Medulla oblongata (tissue), 1 donor: ENCODE data around the gene VSIR.

Experiments used
- DNase-seq: peaks from one replicate; pipeline ENCODE4 v3.0.0-alpha.2; 2015; ENCODE audit errors: extremely low spot score

The VSIR gene

DNA sequence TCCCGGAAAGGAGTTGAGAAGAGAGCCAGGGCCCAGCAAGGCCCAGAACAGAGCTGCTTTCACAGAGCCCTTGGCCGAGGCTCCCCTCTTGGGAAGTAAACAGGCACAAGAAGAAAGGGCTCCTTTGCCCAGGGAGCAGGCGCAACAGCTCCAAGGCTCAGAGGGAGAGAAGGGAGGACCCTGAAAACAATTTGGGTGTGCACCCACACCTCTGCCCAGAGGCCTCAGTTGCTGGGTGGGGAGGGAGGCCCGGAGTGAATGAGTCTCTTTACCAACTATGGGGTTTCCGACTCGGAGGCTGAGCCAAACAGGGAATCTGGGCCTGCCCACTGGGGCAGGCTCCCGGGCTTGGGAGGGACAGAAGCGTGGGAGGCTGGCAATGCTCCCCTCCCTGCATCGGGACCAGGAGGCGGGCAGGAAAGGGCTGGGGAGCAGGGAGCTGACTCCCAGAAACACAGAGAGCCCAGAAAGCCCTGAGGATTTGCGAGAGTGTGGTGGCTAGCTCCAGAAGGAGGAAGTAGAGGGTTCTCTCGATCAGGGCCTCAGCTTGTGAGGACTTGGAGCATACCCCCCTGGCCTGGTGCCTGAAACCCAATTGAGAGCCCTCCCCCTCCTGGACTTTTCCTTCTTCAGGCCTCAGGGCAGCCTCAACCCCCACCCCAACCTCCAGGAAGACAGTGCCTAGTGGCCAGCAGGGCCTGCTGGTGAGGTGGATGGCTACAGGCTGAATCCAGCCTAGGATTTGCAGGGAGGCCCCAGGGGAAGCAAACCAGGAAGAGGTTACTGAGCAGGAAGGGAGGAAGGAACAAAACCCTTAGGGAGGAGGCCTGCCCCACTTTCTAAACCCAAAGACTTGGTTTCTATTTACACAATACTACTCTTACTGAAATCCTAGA lies 59.9 kb downstream of the VSIR start:
- DNase-seq: peak; percentile 96

DNA sequence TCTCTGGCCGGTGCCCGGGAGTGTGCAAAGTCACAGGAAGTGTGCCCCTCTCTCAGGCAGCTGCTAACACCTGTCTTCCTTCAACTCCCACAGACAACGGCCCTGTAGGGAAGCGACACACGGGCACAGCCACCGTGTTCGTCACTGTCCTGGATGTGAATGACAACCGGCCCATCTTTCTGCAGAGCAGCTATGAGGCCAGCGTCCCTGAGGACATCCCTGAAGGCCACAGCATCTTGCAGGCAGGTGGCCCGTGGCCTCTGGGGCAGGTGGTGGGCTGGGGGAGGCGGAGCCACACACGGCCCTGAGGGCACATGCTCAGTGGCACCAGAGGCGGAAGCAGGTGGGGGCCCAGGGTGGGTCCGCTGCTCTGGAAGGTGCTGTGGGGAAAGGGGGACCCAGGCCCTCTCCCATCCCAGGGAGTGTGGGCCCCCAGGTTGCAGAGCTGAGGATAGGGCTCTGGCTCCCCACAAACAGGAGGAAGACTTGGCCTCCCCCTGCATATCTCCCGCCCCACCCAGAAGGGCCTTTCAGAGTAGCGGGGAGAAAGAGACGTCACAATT lies 60.7 kb downstream of the VSIR start:
- DNase-seq: no peak

DNA sequence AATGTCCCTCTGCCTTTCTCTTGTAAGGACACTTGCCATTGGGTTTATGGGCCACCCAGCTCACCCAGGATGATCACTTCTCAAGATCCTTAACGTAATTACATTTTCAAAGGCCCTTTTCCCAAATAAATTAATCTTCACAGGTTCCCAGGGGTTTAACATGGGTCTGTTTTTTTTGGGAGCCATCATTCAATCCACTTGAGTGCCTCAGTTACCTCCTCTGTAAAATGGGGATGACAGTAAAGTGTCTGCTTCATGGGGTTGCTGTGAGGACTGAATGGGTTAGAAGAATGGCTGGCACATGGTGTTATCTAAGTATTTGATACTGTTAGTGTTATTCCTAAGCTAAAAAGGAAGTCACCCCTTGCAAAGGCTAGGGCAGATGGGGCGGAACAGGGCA lies 61.1 kb downstream of the VSIR start:
- no peak for DNase-seq

DNA sequence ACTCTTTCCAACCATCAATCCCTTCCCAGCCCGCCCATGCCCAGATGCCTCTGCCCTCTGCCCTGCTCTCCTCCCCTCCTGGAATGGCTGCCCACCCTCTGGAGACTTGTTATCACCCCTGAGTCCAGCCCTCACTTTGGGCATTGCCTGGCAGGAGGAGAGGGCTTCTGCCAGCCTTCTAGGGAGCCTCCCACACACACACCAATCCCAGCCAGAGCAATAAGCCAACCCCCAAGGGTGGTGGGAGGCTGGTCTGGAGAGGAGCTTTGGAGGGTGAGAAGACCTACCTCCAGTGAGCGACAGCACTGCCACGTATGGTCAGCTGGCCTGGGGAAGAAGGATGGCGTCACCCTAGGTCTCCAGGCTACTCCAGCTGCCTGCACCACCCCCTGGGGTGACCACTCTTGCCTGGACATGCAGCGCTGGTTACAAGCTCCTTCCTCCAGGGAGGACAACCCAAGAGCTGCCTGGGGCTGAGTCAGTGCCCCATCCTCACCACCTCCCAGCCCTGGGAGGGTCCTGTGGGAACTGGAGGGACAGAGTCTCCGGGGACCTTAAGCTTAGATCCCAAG lies 62.2 kb downstream of the VSIR start:
- no peak for DNase-seq

DNA sequence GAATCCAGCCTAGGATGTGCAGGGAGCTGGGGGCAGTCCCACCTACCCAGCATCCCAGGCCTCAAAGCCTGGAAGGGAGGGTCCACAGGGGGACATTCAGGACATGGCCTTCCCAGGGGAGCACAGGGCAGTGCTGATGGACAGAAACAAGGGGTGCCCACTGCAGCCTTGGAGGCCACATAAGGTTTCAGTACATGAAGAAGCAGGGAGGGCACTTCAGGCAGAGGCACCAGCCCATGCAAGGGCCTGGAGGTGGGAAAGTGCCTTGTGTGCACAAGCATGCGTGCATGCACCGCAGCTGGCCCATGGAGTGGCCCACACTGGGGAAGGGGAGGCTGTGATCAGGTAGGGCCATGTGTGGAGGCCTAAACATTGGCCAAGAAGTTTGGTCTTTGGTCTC lies 62.8 kb downstream of the VSIR start:
- no peak for DNase-seq

DNA sequence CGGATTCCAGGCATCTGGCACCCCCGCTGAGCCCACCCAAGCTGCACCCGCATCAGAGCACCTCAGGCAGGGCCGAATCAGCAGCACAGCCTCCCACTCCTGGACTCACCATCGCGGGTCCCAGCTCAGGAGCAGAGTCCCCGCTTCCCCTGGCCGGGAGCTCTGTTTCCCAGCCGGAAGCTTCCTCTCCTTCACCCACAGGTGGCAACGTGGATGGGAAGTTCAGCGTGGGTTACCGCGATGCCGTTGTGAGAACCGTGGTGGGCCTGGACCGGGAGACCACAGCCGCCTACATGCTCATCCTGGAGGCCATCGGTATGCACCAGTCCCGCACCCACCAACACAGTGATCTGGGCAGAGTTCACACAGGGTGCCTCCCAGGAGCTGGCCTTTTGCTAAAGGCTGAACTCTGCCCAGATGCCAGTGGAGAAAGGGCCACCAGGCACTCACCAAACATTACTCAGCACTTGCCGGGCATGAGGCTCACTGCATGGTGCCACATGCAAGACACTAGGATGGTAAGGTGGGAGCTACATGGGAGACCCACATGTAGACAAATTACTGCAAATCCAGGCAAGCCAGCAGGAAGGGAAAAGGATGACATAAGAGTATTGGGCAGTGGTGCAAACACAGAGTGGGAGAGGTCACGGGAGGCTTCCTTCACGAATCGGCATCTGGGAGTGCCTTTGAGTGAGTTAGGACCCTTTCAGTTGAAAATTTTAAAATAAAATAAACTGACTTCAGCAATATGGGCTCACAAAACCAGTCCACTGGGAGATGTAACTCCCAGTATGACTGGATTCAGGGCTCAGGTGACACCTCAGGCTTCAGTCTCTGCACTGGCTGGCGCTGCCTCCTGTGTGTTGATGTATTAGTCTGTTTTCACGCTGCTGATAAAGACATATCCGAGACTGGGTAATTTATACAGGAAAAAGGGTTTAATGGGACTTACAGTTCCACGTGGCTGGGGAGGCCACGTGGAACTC lies 64.1 kb downstream of the VSIR start:
- no peak for DNase-seq

DNA sequence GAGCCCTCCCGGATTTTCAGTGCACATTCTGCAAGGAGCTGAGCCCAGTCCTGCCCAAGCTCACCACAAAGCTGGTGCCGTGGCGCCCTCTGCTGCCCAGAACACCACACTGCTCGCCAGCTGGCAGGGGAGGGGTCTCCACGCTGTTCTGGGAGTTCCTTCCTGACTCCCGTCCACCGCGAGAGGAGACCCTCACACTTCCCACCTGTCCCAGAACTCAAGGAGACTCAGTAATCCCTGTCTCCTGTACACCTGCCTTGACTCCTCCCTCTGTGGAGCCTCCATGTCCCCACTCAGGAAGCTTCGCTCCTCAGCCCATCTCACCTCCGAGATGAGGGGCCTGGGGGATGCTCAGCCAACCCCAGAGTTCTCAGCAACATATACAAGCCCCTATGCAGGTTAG lies 65.0 kb downstream of the VSIR start:
- DNase-seq: peak; percentile 67

DNA sequence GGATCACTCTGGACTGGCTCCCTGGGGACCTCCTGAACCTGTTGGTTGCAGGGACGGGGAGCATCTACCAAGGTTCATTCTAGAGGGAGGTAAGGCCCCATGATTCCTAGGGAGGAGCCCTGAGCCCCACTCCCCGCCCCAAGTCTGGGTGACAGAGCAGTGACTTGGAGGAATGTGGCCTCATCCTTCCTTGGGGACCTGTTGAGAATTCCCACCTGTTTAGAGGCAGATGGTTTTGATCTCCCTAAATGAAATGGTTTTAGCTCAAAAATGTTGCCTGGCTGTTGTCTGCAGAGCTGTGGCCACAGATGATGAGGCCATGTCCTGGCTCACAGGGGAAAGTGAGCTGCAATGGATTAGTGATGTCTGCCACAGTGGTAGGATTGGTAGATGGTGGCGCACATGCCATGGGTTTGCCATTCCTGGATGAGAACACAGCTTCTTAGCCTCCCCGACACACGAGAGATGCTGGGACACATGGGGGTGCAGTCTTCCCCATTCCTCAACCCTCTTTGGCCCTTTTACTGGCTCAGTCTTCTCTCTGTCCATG lies 66.0 kb downstream of the VSIR start:
- DNase-seq: no peak

DNA sequence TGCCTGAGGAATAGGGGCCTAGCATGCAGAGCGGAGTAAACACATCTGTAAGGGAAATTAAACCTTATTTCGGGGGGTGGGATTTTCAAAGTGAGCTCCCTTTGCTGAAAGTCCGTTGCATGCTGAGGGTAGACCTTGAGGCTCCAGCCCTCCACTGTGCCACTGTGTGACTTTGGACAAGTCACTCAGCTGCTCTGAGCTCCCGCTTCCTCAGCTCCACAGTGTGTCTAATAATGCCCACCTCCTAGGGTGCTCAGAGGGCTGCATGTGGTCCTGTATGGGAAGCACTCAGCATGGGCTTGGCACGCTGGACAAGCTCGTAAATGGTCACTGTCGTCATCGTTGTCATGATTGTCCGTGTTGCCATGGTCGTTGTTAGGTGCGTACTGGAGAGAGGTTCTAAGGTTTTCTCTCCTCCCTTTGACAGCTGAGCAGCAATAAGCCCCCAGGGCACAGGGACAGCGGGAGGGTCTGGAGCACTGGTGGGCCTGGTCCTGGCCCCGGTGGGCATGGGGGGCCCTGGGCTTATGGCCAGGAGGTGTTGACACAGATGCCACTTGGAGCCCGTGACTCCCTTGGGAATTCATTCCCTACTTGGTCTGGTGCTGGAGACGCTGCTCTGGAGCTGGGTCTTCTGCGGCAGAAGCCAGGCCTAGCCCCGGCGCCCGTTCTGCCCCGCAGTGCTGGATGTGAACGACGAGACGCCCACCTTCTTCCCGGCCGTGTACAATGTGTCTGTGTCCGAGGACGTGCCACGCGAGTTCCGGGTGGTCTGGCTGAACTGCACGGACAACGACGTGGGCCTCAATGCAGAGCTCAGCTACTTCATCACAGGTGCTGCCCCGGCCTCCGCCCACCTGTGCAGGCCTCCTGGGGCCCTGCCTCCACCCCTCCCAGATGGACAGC lies 66.9 kb downstream of the VSIR start:
- DNase-seq: no peak

DNA sequence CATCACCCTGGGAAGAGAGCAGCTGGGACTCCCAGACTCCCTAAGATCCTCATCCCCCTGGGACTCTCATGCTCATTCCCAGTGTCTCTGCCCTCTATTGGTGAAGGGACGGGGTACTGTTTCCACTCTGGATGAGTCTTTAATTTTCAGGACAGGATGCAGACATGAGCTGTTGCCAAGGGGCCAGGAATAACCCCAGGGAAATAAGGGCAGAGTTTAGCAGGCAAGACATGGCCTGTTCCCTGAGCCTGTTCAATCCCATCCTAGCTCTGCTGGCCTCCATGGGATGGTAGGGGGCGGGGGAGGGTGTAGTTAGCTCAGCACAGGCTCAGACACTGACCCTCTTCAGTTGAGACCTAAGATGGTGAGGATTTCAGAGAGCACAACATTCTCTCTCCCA lies 67.7 kb downstream of the VSIR start:
- DNase-seq: no peak

DNA sequence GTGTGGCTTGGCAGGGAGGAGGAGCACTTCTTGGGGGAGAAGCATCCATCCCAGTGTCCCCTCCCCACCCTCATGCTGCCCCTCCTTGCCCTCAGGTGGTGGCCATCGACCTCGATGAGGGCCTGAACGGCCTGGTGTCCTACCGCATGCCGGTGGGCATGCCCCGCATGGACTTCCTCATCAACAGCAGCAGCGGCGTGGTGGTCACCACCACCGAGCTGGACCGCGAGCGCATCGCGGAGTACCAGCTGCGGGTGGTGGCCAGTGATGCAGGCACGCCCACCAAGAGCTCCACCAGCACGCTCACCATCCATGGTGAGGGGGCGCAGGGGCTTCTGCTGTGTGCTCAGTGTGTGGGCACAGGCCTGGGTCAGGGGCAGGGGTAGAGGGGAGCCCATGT lies 68.5 kb downstream of the VSIR start:
- DNase-seq: no peak

DNA sequence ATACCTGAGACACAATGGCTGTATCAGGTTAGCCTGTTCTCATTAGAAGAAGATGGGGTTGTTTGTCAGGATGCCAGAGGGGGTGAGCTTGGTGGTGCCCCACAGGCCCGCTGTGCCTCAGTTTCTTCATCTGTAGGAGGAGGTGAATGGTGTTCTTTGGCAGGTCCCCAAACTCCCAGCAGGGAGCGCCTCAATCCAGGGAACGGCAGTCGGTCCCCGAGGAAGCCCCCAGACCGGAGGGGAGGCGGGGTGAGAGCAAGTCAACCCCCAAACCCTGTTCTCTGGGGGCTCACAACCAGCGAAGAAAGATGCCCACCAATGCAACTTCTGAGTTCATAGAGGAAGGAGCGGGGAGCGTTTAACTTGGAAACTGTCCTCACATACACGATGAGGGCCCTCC lies 69.7 kb downstream of the VSIR start:
- DNase-seq: no peak

DNA sequence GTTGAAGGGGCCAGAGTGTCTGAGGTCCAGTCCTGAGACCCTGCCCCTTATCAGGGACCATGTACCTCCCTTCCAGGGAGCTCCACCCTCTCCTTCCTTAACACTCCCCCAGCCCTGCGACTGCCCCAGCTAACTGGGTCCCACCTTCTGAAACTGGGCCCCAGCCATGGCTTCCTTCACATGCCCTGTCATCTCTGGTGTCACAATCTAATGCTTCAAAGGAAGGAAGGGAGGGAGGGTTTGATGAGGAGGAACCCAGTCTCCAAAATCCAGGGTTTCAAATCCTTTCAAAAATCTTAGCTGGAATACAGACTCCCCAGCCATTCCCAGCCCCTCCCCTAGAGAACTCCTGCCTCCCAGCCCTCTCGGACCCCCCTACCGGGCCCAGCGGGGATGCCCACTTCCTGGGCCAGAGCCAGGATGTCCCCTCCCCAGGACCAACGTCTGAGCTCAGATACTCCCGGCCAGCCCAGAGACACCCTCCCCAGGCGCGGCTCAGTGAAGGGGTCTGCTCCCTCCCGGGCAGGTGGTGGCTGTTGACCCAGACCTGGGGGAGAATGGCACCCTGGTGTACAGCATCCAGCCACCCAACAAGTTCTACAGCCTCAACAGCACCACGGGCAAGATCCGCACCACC lies 71.7 kb downstream of the VSIR start:
- no peak for DNase-seq

DNA sequence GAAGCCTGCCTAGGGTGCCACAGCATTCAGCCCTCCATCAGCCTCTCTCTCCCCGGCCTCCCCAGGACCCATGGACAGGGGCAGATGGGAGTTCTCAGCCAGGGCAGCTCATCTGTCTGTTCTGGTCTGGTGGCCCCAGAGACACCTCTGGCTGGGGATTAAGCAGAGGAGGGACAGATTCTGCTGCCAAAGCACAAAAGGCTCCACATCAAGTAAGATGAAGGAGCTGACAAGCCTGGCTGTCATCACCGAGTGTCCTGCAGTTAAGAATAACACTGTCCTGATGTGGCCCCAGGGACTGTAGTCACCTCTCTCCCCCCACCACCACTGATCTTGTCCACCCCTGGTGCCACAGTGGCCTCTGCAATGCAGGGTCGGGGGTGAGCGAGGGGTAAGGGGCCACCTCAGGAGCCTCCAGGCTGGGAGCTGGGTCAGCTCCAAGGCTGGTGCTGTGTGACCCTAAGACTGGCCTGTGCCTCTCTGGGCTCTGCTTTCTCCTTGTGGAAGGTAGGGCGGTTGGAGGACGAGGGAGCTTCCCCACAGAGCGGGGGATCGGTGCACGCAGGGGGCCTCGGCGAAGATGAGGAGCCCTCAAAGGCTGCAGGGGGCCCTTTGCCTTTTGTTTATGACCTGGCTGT lies 72.5 kb downstream of the VSIR start:
- DNase-seq: no peak

DNA sequence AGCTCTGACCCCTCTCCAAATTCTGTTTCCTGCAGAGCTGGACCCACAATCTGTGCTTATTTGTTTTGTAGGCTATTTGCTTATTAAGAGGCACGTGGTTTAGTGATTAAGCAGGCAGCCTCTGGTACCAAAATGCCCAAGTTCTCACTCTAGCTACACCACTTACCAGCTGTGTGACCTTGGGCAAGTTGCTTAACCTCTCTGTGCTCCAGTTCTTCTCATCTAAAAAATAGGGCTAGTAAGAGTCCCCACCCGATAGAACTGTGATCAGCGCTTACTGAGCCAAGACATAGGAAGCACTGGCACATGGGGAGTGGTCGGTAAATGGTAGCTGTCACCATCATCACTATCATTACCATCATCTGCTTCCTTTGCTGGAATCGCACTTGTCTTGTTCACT lies 74.6 kb downstream of the VSIR start:
- no peak for DNase-seq

DNA sequence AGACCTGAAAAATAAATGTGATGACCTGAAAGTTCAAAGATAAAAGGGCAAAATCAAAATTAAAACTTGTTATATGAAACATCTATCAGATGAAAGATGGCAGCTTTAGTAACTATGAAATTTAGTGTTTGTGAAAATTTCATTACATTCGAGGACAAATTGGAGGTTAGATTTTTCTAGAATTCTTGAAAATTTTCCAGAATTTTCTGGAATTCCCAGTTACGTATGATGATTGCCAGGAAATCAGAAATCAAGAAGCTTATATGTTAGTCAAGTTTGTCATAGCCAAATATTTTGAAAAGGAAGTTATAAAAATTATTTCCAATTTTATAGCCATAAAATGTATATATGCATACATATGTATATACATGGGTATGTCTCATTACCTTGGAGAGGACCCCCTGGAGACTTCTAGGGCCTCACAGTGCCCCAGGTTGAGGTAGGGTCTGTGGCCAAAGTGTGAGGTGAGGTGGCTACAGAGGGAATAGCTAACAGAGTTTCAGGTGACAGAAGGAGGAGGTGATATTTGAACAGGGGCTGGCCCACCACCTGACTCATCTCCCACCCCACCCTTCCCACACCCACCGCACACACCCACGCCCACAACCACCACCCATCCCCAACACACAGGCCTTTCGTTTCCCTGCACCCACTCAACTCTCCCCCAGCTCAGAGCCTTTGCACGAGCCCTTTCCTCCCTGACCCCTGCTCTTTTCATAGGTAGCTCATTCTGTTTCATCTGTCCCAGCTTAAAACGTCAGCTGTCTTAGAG lies 75.2 kb downstream of the VSIR start:
- no peak for DNase-seq
